ENCODE data around the gene TELO2.
"Not testable (repeated sequence)": the region's sequence is repeated elsewhere in the genome, so short reads cannot be mapped to it uniquely, and the experiment has no call there.

Gene TELO2

GRCh38 chr16:1457489-1458245, 35.5 kb upstream of the TELO2 start:
- DNase-seq (ENCODE audit: low spot score), result no peak

GRCh38 chr16:1458336-1458976, 34.7 kb upstream of the TELO2 start:
- DNase-seq (ENCODE audit: low spot score), result no peak

- no peak for DNase-seq (ENCODE audit: low spot score)
These were observed 34.2 kb upstream of the TELO2 start for GRCh38 chr16:1458977-1459341.

- DNase-seq (ENCODE audit: low spot score), result no peak
These were observed 33.2 kb upstream of the TELO2 start for GRCh38 chr16:1459967-1460366.

- DNase-seq (ENCODE audit: low spot score), result no peak
These were observed 32.5 kb upstream of the TELO2 start for GRCh38 chr16:1460602-1461138.

- DNase-seq (ENCODE audit: low spot score), result no peak
These were observed 32.0 kb upstream of the TELO2 start for GRCh38 chr16:1461146-1461545.

- DNase-seq (ENCODE audit: low spot score), result no peak
These were observed 28.8 kb upstream of the TELO2 start for GRCh38 chr16:1464196-1464893.

- no peak for DNase-seq (ENCODE audit: low spot score)
These were observed 28.1 kb upstream of the TELO2 start for GRCh38 chr16:1464894-1465566.

GRCh38 chr16:1465567-1465915, 27.6 kb upstream of the TELO2 start:
- no peak for DNase-seq (ENCODE audit: low spot score)

- no peak for DNase-seq (ENCODE audit: low spot score)
These were observed 27.1 kb upstream of the TELO2 start for GRCh38 chr16:1466054-1466453.

GRCh38 chr16:1466968-1467521, 26.1 kb upstream of the TELO2 start:
- no peak for DNase-seq (ENCODE audit: low spot score)

GRCh38 chr16:1468426-1468810, 24.7 kb upstream of the TELO2 start:
- DNase-seq (ENCODE audit: low spot score), result no peak

GRCh38 chr16:1469141-1469540, 24.0 kb upstream of the TELO2 start:
- not testable (repeated sequence) for DNase-seq (ENCODE audit: low spot score)

GRCh38 chr16:1469693-1470201, 23.4 kb upstream of the TELO2 start:
- DNase-seq (ENCODE audit: low spot score), result no peak

- DNase-seq (ENCODE audit: low spot score), result no peak
These were observed 22.5 kb upstream of the TELO2 start for GRCh38 chr16:1470481-1471251.

- DNase-seq (ENCODE audit: low spot score), result peak; percentile 3
These were observed 21.5 kb upstream of the TELO2 start for GRCh38 chr16:1471569-1472194.

- DNase-seq (ENCODE audit: low spot score), result no peak
These were observed 20.2 kb upstream of the TELO2 start for GRCh38 chr16:1472974-1473373.

GRCh38 chr16:1474082-1474795, 18.9 kb upstream of the TELO2 start:
- DNase-seq (ENCODE audit: low spot score), result peak; percentile 4

- peak; percentile 67 for DNase-seq (ENCODE audit: low spot score)
These were observed 18.2 kb upstream of the TELO2 start, which contains the start of gene CLCN7 for GRCh38 chr16:1474796-1475551. Gene CLCN7, minus strand, starts transcription at chr16:1475028. Its CDS starts 54 bp downstream, at chr16:1474974.

All from cerebellar cortex (tissue), 1 donor.